ENCODE data around the gene ASTN1. TPM values are rescaled to one million over a fixed set of nuclear protein-coding genes. Genes with fewer than 3 reads are reported as not detected.

Gene ASTN1
- total and polyA plus RNA-seq, 12 donors: 0.14 to 0.88 (median 0.34) TPM

DNA sequence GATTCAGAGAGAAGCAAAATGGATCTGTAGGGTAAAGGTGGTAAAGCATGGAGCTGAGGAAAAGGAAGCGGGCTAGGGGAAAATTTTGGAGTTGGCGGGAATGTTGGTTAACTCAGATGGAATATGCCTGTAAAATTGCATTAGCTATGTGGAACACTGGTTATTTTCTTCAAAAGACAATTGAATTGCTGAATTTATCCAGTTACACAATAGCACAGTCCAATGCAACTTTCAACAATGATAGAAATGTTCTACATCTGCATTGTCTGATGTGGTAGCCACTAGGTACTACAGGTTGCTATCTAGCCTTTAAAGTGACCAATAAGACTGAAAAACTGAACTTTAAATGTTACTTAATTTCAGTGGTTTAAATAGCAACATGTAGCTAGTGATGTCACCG is 315.2 kb downstream of the ASTN1 start:
- TF ChIP-seq, protein P1, sequence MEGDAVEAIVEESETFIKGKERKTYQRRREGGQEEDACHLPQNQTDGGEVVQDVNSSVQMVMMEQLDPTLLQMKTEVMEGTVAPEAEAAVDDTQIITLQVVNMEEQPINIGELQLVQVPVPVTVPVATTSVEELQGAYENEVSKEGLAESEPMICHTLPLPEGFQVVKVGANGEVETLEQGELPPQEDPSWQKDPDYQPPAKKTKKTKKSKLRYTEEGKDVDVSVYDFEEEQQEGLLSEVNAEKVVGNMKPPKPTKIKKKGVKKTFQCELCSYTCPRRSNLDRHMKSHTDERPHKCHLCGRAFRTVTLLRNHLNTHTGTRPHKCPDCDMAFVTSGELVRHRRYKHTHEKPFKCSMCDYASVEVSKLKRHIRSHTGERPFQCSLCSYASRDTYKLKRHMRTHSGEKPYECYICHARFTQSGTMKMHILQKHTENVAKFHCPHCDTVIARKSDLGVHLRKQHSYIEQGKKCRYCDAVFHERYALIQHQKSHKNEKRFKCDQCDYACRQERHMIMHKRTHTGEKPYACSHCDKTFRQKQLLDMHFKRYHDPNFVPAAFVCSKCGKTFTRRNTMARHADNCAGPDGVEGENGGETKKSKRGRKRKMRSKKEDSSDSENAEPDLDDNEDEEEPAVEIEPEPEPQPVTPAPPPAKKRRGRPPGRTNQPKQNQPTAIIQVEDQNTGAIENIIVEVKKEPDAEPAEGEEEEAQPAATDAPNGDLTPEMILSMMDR (IDR thresholded peaks at IDR 0.05): no peak
- no peak for DNase-seq
- no peaks in the 10 kb centered on the region for H3K9me3 ChIP-seq
- no peaks in the 10 kb centered on the region for H3K27me3 ChIP-seq
- 68 to 96% methylated on average over 3 of the region's 3 CpGs for WGBS, 2 donors
- no peak for ATAC-seq
- no peak overlapping the region for H3K27ac ChIP-seq
- no peaks in the 10 kb centered on the region for H3K36me3 ChIP-seq
- H3K4me3 ChIP-seq: no peak overlapping the region
- H3K4me1 ChIP-seq: peaks cover 0 to 27% (median 0%) of the 10 kb centered on the region in 9 donors
- intact Hi-C loops (cut with DNase I): loop anchor here in 6 of 10 donors (5.0 to 10.0 kb wide), 5 partner anchors 154 to 1694 kb away; no protein-coding TSS in a partner anchor

DNA sequence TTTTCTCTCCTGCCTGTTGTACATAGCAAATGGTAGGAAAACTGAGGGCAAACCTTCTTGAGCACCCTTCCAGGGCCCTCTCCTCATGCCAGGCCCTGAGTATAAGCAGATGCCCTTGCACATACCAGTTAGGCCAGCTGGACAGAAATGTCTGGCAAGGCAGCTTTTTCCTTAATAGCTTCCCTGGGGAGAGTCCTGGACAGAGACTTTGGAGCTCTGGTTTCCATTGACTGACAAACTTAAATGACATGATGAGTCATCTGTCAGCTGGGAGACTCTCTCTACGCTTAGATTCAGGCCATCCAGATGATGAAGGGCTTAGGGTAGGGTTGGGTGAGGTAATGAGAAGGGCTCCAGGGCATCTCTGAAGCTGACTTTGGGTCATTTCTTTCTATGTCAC is 317.5 kb downstream of the ASTN1 start:
- H3K27ac ChIP-seq: peak overlapping the region in 3 of 10 donors; percentile 9 to 67 (median 24)
- H3K4me1 ChIP-seq: peaks cover 0 to 30% (median 5%) of the 10 kb centered on the region in 9 donors
- H3K36me3 ChIP-seq: no peaks in the 10 kb centered on the region
- H3K27me3 ChIP-seq: no peaks in the 10 kb centered on the region
- no peak overlapping the region for H3K4me3 ChIP-seq
- intact Hi-C loops (cut with DNase I): loop anchor here in 6 of 10 donors (2.0 to 10.0 kb wide), 6 partner anchors 152 to 1692 kb away; no protein-coding TSS in a partner anchor
- TF ChIP-seq, protein P1 (IDR thresholded peaks at IDR 0.05): no peak
- DNase-seq (peak; percentile 23 to 45), ATAC-seq (peak; percentile 69 to 98 (median 94))
- WGBS, 2 donors: 13 to 32% methylated on average over 1 of the region's 1 CpG
- H3K9me3 ChIP-seq: no peaks in the 10 kb centered on the region

DNA sequence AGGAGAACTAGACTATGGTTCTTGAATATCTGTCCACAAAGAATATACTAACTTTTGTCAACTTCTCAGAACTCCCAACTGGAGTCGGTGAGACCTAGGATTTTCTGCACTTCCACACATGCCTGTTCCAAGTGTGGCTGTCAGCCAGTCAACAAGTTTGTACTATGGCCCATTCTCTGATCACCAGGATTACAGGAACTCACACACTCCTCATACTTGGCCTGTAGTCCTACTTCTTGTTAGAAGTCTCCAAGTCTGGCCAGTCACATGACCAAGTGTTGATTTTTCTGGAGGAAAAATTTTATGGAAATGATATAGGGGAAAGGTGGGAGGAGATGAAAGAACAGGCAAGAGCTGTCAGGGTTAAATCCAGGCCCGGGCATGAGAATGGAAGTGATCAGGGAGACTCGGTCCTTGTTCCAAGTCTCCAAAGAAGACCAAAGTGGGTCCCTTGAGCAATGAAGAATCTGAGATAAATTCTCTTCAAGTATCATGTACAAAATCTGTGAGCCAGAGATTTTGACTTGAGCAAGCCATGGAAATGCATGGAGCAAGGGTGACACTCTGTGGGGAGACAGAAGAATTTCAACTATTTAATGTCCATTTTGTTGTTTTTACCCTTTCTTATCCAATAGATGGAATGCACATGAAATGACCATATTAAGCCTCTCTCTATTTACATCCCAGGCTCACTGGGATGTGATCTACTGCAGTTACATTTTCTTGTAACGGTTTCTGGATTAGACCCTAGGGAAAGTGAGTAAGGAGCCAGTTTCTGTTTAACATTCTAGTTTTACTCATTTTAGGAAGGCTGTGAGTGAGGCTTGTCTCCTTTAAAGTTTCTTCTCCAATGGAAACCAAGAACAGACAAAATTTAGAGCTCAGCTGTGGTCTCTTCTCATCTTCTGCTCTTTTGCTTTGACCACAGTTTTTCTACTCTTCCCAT is 320.9 kb downstream of the ASTN1 start:
- no peak overlapping the region for H3K4me3 ChIP-seq
- intact Hi-C loops (cut with DNase I): loop anchor here in 9 of 10 donors (1.0 to 10.0 kb wide), 16 partner anchors 149 to 1691 kb away; no protein-coding TSS in a partner anchor
- peaks cover 0 to 37% (median 5%) of the 10 kb centered on the region in 9 donors for H3K4me1 ChIP-seq
- ATAC-seq: peak in 7 of 8 donors; percentile 40 to 72 (median 54)
- no peak overlapping the region for H3K27ac ChIP-seq
- H3K9me3 ChIP-seq: no peaks in the 10 kb centered on the region
- WGBS, 2 donors: 25 to 26% methylated on average over 4 of the region's 4 CpGs
- H3K36me3 ChIP-seq: no peaks in the 10 kb centered on the region
- no peaks in the 10 kb centered on the region for H3K27me3 ChIP-seq
- peak in 1 of 2 donors; percentile 19 for DNase-seq
- TF ChIP-seq, protein P1 (IDR thresholded peaks at IDR 0.05): peak; percentile 26 to 74 (median 61)

DNA sequence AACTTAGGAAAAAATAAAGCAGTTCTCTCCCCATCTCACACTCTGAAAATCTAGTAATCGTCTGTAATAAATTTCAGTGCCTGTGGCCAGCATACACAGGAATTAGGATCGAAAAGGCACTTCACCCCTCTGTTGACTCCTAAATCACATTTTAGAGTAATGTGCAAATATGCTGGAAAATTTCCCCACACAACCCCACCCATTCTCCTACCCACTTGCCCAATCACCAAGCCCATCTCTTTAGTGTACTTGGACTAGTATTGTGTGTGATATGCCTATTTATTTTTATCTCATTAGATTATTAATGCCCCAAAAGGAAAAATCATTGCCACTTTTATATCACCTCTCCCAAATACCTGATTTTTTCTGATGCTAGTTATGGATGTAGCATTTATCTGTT is 323.3 kb downstream of the ASTN1 start:
- ATAC-seq (no peak), DNase-seq (no peak)
- Histone ChIP-seq H3K4me1 (peaks cover 0 to 24% (median 2%) of the 10 kb centered on the region in 9 donors), H3K4me3 (no peak overlapping the region), H3K27ac (no peak overlapping the region), H3K36me3 (no peaks in the 10 kb centered on the region), H3K27me3 (no peaks in the 10 kb centered on the region), H3K9me3 (no peaks in the 10 kb centered on the region)
- WGBS, 2 donors: 72 to 88% methylated on average over 2 of the region's 2 CpGs
- TF ChIP-seq, protein P1 (IDR thresholded peaks at IDR 0.05): no peak
- intact Hi-C loops (cut with DNase I): loop anchor here in 7 of 10 donors (2.0 to 10.0 kb wide), 8 partner anchors 146 to 1689 kb away; no protein-coding TSS in a partner anchor
